ENCODE results near the gene RBMS1.

Gene RBMS1

GRCh38 chr2:160291382-160291781 lies 202.2 kb downstream of the RBMS1 start:
- DNase-seq (ENCODE audit: low read depth): no peak
- TF ChIP-seq, protein P1, sequence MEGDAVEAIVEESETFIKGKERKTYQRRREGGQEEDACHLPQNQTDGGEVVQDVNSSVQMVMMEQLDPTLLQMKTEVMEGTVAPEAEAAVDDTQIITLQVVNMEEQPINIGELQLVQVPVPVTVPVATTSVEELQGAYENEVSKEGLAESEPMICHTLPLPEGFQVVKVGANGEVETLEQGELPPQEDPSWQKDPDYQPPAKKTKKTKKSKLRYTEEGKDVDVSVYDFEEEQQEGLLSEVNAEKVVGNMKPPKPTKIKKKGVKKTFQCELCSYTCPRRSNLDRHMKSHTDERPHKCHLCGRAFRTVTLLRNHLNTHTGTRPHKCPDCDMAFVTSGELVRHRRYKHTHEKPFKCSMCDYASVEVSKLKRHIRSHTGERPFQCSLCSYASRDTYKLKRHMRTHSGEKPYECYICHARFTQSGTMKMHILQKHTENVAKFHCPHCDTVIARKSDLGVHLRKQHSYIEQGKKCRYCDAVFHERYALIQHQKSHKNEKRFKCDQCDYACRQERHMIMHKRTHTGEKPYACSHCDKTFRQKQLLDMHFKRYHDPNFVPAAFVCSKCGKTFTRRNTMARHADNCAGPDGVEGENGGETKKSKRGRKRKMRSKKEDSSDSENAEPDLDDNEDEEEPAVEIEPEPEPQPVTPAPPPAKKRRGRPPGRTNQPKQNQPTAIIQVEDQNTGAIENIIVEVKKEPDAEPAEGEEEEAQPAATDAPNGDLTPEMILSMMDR (IDR thresholded peaks at IDR 0.05; ENCODE audit: control insufficient read depth, extremely low read depth, insufficient read depth): no peak
- H3K4me3 ChIP-seq (ENCODE audit: low read depth, low read length): no peak overlapping the region

GRCh38 chr2:160290598-160290997 lies 203.0 kb downstream of the RBMS1 start:
- no peak overlapping the region for H3K4me3 ChIP-seq (ENCODE audit: low read depth, low read length)
- TF ChIP-seq, protein P1 (IDR thresholded peaks at IDR 0.05; ENCODE audit: control insufficient read depth, extremely low read depth, insufficient read depth): no peak
- DNase-seq (ENCODE audit: low read depth): no peak

GRCh38 chr2:160289831-160290230 lies 203.8 kb downstream of the RBMS1 start:
- TF ChIP-seq, protein P1 (IDR thresholded peaks at IDR 0.05; ENCODE audit: control insufficient read depth, extremely low read depth, insufficient read depth): no peak
- H3K4me3 ChIP-seq (ENCODE audit: low read depth, low read length): no peak overlapping the region
- DNase-seq (ENCODE audit: low read depth): no peak

GRCh38 chr2:160289126-160289525 lies 204.5 kb downstream of the RBMS1 start:
- H3K4me3 ChIP-seq (ENCODE audit: low read depth, low read length): no peak overlapping the region
- TF ChIP-seq, protein P1 (IDR thresholded peaks at IDR 0.05; ENCODE audit: control insufficient read depth, extremely low read depth, insufficient read depth): no peak
- DNase-seq (ENCODE audit: low read depth): no peak

- TF ChIP-seq, protein P1 (IDR thresholded peaks at IDR 0.05; ENCODE audit: control insufficient read depth, extremely low read depth, insufficient read depth): no peak
- DNase-seq (ENCODE audit: low read depth): no peak
- H3K4me3 ChIP-seq (ENCODE audit: low read depth, low read length): no peak overlapping the region
These were observed 205.3 kb downstream of the RBMS1 start for GRCh38 chr2:160288324-160288723.

DNA sequence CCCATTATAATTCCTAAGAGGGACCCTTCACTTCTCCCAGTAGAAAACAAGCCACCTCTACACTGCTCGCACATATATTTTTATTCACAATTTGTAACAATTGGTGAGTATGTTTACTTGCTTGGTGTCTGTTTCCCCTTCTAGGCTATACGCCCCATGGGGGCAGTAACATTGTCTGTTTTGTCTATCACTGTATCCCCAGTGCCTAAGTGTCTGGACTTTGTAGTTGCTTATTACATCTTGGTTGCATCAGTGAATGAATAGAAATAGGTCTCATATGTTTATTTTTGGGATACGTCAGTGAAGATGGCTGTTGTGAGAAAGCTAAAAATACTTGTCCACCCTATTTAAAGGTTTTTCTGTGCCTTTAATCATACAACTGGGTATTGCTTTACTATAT lies 206.1 kb downstream of the RBMS1 start:
- no peak overlapping the region for H3K4me3 ChIP-seq (ENCODE audit: low read depth, low read length)
- no peak for DNase-seq (ENCODE audit: low read depth)
- TF ChIP-seq, protein P1 (IDR thresholded peaks at IDR 0.05; ENCODE audit: control insufficient read depth, extremely low read depth, insufficient read depth): no peak

DNA sequence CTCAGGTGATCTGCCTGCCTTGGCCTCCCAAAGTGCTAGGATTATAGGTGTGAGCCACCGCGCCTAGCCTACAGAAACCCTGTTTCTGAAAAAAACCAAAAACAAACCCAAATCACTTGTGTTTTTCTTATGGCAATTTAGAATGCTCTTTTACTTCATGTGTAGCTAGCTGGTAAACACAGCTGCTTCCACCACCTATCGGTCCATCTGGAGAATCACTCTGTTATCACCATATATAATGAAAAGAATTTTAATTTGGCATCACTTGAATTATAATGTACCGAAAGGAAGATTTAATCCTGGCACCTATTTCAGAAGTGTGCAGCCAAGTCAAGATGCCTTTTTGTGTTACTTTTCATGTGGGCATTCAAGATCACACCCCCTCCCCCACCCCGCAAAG lies 207.1 kb downstream of the RBMS1 start:
- TF ChIP-seq, protein P1 (IDR thresholded peaks at IDR 0.05; ENCODE audit: control insufficient read depth, extremely low read depth, insufficient read depth): no peak
- H3K4me3 ChIP-seq (ENCODE audit: low read depth, low read length): no peak overlapping the region
- no peak for DNase-seq (ENCODE audit: low read depth)

Data from LNCaP clone FGC (cell line).